Measurements from ENCODE around the gene CNN2.

The CNN2 gene

DNA sequence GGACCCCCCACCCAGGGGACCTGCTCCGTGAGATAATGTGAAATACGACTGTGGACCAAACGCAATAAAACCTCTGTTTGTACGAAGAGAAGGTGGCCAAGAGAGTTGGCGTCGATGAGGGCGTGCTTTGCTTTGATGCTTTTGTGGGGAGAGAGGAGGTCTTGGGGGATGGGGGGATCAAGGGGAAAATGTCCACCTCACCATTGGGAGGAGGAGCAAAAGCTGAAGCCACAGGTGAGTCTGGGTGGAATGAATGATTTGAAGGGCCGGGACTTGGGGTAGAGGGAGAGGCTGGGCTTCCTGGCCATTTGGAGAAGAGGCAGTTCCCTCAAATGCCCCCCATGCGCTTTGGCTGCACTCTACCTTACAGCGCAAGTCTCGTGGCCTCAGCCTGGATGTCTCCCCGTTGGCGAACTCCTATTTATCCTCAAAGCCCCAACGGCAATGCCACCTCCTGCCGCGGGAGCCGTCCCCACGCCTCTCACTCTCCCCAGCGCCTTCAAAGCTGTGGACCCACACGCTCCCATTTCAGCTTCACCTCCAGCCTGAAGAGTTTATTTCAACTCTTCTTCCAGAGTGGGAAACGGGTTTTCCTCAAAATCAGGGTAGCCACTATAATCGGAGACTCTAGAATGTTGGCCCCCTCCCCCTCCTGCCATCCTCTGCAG, 12.7 kb downstream of the CNN2 start:
- TF ChIP-seq, protein P1, sequence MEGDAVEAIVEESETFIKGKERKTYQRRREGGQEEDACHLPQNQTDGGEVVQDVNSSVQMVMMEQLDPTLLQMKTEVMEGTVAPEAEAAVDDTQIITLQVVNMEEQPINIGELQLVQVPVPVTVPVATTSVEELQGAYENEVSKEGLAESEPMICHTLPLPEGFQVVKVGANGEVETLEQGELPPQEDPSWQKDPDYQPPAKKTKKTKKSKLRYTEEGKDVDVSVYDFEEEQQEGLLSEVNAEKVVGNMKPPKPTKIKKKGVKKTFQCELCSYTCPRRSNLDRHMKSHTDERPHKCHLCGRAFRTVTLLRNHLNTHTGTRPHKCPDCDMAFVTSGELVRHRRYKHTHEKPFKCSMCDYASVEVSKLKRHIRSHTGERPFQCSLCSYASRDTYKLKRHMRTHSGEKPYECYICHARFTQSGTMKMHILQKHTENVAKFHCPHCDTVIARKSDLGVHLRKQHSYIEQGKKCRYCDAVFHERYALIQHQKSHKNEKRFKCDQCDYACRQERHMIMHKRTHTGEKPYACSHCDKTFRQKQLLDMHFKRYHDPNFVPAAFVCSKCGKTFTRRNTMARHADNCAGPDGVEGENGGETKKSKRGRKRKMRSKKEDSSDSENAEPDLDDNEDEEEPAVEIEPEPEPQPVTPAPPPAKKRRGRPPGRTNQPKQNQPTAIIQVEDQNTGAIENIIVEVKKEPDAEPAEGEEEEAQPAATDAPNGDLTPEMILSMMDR (IDR thresholded peaks at IDR 0.05; ENCODE audit: insufficient read depth, missing control alignments): no peak
- FAIRE-seq (no peak), DNase-seq (ENCODE audit: insufficient read length, low spot score) (no peak)

DNA sequence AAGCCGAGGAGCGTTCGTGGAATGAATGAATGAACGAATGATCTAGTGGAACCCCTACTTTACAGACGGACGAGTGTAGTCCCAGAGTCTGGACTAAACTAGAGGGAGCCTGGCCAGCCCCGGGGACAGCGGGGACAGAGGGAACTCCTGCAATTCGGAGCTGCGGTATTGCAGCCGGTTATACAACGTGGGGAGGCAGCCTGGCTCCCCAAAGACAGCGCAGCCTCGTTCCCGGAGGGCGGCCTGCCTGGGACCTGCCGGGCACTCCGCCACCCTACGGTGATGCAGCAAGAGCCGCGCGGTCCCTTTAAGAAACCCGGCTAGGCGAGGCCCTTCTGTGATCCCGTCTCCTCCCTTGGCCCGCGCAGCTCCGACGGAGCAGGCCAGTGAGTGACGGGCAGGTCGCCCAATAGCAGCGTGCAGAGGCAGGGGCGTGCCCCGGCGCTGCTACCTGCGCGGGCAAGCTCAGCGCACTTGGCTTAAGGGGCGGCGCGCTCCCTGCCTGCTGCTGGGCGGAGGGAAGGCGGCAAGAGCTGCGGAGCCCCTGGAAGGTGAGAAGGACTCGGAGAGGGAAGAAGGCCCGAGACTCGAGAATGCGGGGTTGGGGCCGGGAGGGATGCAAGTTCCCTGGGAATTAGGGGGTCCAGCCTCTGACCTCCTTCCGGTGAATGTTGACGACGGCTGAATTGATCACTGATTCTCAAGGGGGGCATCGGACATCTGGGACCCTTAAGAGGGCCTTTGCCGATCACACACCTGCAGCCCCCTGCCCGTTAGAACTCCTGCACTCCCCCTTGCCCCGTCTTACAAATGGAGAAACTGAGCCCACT, 13.5 kb downstream of the CNN2 start, which contains the start of gene ABCA7:
ABCA7 (plus strand) TSS at position 462 of the 830 bp plus-strand sequence. CDS start 1,255 bp downstream, outside the sequence.
- DNase-seq (ENCODE audit: insufficient read length, low spot score) (peak; percentile 66), FAIRE-seq (no peak)
- TF ChIP-seq, protein P1 (IDR thresholded peaks at IDR 0.05; ENCODE audit: insufficient read depth, missing control alignments): no peak

DNA sequence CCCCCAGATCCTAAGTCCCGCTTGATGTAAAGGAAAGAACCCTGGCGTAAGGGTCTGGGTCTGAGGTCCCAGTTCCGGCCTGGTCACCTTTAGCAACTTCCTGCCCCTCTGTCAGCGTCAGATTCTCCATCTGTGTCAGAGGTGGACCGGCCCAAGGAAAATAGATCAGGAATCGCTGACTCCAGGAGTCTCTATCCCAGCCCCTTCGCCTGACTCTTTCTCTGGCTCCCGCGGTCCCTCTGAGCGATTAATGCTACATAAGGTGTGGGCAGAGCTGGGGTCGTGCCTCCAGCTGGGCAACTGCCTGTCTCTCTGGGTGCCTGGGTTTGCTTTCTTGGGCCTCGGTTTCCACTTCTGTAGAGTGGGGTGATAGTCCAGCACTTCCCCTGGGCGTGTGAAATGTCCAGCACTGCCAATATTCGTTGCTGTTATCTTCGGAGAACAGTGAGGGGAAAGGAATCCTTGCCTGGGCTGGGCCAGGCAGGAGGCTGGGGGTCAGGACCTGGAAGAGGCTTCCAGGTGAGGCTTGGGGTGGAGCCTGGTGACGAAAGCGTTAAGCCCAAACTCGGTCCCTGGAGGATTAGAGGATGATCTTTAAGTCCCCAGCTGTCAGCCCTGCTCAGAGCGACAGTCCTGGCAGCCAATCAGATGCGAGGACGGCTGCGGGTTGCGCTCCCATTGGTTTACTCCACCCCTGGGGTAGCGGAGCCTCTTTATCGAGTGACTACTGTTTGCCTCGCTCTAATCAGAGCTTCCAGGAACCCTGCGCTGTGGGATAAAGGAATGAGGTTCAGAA, 14.3 kb downstream of the CNN2 start:
- DNase-seq (ENCODE audit: insufficient read length, low spot score) (peak; percentile 98), FAIRE-seq (peak; percentile 90)
- TF ChIP-seq, protein P1 (IDR thresholded peaks at IDR 0.05; ENCODE audit: insufficient read depth, missing control alignments): no peak

DNA sequence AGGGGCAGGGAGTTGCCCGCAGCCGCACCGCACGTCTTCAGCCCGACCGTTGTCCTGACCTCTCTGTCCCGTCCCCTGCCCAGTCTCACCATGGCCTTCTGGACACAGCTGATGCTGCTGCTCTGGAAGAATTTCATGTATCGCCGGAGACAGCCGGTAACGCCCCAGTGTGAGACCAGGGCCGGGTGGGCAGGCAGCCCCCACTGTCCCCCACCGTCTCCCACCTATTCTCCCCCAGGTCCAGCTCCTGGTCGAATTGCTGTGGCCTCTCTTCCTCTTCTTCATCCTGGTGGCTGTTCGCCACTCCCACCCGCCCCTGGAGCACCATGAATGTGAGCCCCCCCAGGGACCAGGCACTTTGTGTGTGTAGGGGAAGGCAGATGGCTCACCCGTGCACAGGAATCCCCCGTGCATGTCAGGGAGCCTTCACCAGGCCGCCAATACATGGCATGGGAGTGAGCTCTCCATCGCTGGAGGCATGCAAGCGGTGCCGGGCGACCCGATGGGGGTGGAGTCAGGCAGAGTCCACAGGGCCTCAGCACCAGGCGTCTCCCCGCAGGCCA, 14.9 kb downstream of the CNN2 start:
- FAIRE-seq (no peak), DNase-seq (ENCODE audit: insufficient read length, low spot score) (no peak)
- TF ChIP-seq, protein P1 (IDR thresholded peaks at IDR 0.05; ENCODE audit: insufficient read depth, missing control alignments): no peak

DNA sequence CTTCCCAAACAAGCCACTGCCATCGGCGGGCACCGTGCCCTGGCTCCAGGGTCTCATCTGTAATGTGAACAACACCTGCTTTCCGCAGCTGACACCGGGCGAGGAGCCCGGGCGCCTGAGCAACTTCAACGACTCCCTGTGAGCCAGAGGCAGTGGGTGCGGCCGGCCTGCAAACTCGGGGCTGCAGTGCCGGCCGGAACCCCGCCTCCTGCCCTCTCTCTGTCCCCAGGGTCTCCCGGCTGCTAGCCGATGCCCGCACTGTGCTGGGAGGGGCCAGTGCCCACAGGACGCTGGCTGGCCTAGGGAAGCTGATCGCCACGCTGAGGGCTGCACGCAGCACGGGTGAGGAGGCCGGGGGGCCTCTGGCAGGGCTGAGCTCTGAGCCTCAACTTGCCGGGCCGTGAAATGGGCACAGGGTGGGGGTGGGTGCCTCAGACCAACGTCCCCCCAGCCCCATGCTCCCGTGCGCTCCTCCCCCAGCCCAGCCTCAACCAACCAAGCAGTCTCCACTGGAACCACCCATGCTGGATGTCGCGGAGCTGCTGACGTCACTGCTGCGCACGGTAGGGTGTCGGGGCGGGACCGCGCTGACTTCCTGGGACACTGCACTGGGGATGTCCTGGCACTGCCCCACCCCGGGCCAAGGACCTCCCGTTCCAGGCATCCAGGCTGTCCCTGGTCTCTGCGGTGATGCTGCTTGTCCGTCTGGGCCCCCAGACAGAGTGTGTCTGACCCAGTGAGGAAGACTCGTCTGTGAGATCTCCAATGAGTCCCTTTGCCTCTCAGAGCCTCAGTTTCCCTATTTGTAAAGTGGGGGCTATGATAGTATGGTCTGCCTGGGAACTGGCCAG, 15.7 kb downstream of the CNN2 start:
- FAIRE-seq: no peak
- TF ChIP-seq, protein P1 (IDR thresholded peaks at IDR 0.05; ENCODE audit: insufficient read depth, missing control alignments): no peak
- DNase-seq (ENCODE audit: insufficient read length, low spot score): no peak
